SU-DHL-6 (cell line): ENCODE results near the gene POC1A.

Source experiments
- H2AFZ ChIP-seq: fragments of 200-600 bp; sonication (generic); 2 replicates; pipeline ENCODE4 v1.6.1; 2014; ENCODE audit warnings: low read depth, mild to moderate bottlenecking, moderate library complexity, mixed read lengths, antibody characterized with exemption, low read length; ENCODE audit not compliant: severe bottlenecking
- H3F3A ChIP-seq: fragments of 200-600 bp; shearing (Covaris generic); 2 replicates; pipeline ENCODE4 v1.6.0; 2016; ENCODE audit warnings: antibody characterized with exemption, mild to moderate bottlenecking; ENCODE audit not compliant: insufficient read depth
- H3K27ac ChIP-seq: fragments of 200-600 bp; sonication (generic); 2 replicates; pipeline ENCODE4 v1.5.1; 2016; ENCODE audit warnings: low read depth, mild to moderate bottlenecking, low read length, moderate library complexity, mixed read lengths
- H3K27me3 ChIP-seq: fragments of 200-600 bp; sonication (generic), shearing (Covaris generic); 2 replicates; pipeline ENCODE4 v1.6.0; 2014; ENCODE audit warnings: mild to moderate bottlenecking, low read length
- H3K36me3 ChIP-seq: fragments of 200-600 bp; sonication (generic); 2 replicates; pipeline ENCODE4 v1.6.1; 2014; ENCODE audit warnings: mild to moderate bottlenecking, low read length, mixed read lengths
- H3K4me2 ChIP-seq: fragments of 300-600, 200-600 bp; shearing (Covaris generic), sonication (generic); 2 replicates; pipeline ENCODE4 v1.6.0; 2014; ENCODE audit warnings: low read length, low read depth, mild to moderate bottlenecking; ENCODE audit not compliant: poor library complexity, severe bottlenecking
- H3K4me3 ChIP-seq: fragments of 200-600 bp; sonication (generic); 2 replicates; pipeline ENCODE4 v1.5.1; 2014; ENCODE audit warnings: antibody characterized with exemption, low read length, mild to moderate bottlenecking, mixed read lengths; ENCODE audit not compliant: insufficient read depth, poor library complexity, severe bottlenecking
- H3K79me2 ChIP-seq: fragments of 200-600 bp; sonication (generic); 2 replicates; pipeline ENCODE4 v1.6.1; 2014; ENCODE audit warnings: mild to moderate bottlenecking, low read length, moderate library complexity; ENCODE audit not compliant: insufficient read depth
- H3K9ac ChIP-seq: fragments of 200-600 bp; sonication (generic); 2 replicates; pipeline ENCODE4 v1.7.0; 2014; ENCODE audit warnings: mild to moderate bottlenecking, low read length
- H3K9me2 ChIP-seq: fragments of 200-600 bp; sonication (generic); replicated peaks from 2 replicates; pipeline ENCODE4 v1.6.1; 2014; ENCODE audit warnings: low read length; ENCODE audit not compliant: insufficient read depth
- H3K9me3 ChIP-seq: fragments of 200-600 bp; sonication (generic); 2 replicates; pipeline ENCODE4 v1.6.1; 2014; ENCODE audit warnings: low read length, mixed read lengths; ENCODE audit not compliant: insufficient read depth
- H4K20me1 ChIP-seq: fragments of 200-600 bp; sonication (generic); 2 replicates; pipeline ENCODE4 v1.6.1; 2014; ENCODE audit warnings: low read depth, mild to moderate bottlenecking, antibody characterized with exemption, low read length, moderate library complexity, mixed read lengths
- CTCF ChIP-seq: fragments of 200-600 bp; sonication (generic); IDR thresholded peaks from one replicate; pipeline ENCODE4 v1.5.1; 2017; ENCODE audit warnings: antibody characterized with exemption, mild to moderate bottlenecking, low read length, moderate library complexity; ENCODE audit not compliant: insufficient read depth, poor library complexity, severe bottlenecking
- EZH2phosphoT487 ChIP-seq: fragments of 200-600 bp; sonication (generic), shearing (Covaris generic); conservative IDR thresholded peaks from 2 replicates; pipeline ENCODE4 v1.6.1; 2018; ENCODE audit warnings: mild to moderate bottlenecking, antibody characterized with exemption, low read length, moderate library complexity, mixed read lengths

POC1A gene

GRCh38 chr3:52092271-52092660 lies 62.0 kb downstream of the POC1A start:
- Histone ChIP-seq H3K4me3 (no peak overlapping the region), H3K27me3 (no peaks in the 10 kb centered on the region), H3F3A (no peaks in the 10 kb centered on the region), H3K4me2 (no peak overlapping the region), H3K79me2 (no peaks in the 10 kb centered on the region), H2AFZ (no peak overlapping the region), H4K20me1 (no peaks in the 10 kb centered on the region), H3K9me3 (no peaks in the 10 kb centered on the region), H3K9ac (no peak overlapping the region), H3K9me2 (no peaks in the 10 kb centered on the region), H3K27ac (no peak overlapping the region), H3K36me3 (no peaks in the 10 kb centered on the region)
- TF ChIP-seq EZH2phosphoT487 (no peak), CTCF (no peak)

DNA sequence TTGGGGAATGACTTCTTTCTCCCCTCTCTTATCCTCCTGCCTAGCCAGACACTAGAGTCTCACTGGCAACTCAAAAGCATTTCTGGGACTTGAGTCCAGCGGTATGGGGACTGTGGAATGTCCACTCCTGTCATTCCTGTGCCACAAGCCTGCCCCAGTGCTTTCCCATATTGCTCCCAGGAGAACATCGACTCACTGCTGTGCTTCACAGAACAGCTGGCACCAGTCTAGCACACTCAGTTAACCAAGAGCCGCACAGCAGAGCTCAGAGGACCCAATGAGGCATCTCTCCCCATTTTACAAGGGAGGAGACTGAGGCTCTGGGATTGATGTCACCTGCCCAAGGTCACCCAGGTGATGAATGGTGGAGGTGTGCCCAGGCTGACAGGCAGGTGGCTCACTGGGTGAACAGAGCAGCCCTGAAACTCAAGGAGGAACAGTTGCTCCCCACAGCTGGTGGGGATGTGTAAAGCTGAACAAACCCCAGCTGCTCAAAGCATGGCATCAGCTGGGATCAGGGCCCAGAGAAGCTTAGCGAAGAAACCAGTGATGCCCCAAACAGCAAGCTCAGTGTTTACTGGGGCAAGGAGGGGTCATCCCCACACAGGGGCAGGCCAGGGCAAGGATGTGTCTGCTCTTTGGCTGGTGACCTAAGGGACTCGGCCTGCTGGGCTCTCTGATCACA lies 62.5 kb downstream of the POC1A start:
- Histone ChIP-seq H3K9ac (no peak overlapping the region), H4K20me1 (no peaks in the 10 kb centered on the region), H3K27me3 (no peaks in the 10 kb centered on the region), H3K79me2 (no peaks in the 10 kb centered on the region), H3K27ac (no peak overlapping the region), H2AFZ (no peak overlapping the region), H3K9me3 (no peaks in the 10 kb centered on the region), H3F3A (no peaks in the 10 kb centered on the region), H3K4me2 (no peak overlapping the region), H3K36me3 (no peaks in the 10 kb centered on the region), H3K4me3 (no peak overlapping the region), H3K9me2 (no peaks in the 10 kb centered on the region)
- TF ChIP-seq CTCF (no peak), EZH2phosphoT487 (no peak)

DNA sequence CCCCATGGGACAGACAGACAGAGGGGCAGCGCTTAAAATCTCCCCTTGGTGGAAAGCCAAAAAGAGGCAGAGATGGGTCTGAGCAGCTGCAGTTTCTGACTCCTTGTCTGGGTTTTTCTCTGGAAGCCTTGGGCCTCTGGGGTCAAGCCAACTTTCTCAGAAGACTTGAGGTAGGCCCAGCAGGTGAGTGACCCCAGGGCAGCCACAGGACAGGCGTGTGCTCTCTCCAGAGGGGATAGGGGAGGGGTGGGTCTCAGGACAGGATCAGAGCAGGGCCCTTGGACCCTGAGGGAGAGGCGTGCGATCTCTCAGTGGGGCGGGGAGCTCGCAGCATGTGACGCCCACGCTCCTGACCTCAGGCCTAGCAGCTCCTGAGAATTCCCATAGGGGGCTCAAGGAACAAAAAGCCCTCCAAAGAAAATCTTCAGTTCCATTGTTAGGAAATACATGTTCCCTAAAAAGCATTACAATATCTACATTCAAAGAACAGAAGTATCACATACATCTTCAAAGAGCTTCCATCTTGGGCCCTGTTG lies 63.2 kb downstream of the POC1A start:
- H4K20me1 ChIP-seq: no peaks in the 10 kb centered on the region
- H3K9me3 ChIP-seq: no peaks in the 10 kb centered on the region
- no peak overlapping the region for H3K9ac ChIP-seq
- H3F3A ChIP-seq: no peaks in the 10 kb centered on the region
- TF ChIP-seq EZH2phosphoT487 (no peak), CTCF (no peak)
- no peaks in the 10 kb centered on the region for H3K27me3 ChIP-seq
- H3K4me3 ChIP-seq: no peak overlapping the region
- no peak overlapping the region for H3K4me2 ChIP-seq
- H3K36me3 ChIP-seq: no peaks in the 10 kb centered on the region
- no peak overlapping the region for H2AFZ ChIP-seq
- no peaks in the 10 kb centered on the region for H3K9me2 ChIP-seq
- no peak overlapping the region for H3K27ac ChIP-seq
- no peaks in the 10 kb centered on the region for H3K79me2 ChIP-seq
